MM.1S (cell line): ENCODE data around the gene SLC29A1.

Experiments used
- EZH2phosphoT487 ChIP-seq: fragments of 300-600 bp; sonication (generic); IDR thresholded peaks from 2 replicates; pipeline ENCODE4 v1.6.1; 2018; ENCODE audit warnings: antibody characterized with exemption, low read length
- TF ChIP-seq, protein P1 (sequence below): fragments of 300-600 bp; sonication (generic); IDR thresholded peaks from 2 replicates; pipeline ENCODE4 v1.5.1; 2016; ENCODE audit warnings: antibody characterized with exemption, low read length, mixed read lengths

DNA sequence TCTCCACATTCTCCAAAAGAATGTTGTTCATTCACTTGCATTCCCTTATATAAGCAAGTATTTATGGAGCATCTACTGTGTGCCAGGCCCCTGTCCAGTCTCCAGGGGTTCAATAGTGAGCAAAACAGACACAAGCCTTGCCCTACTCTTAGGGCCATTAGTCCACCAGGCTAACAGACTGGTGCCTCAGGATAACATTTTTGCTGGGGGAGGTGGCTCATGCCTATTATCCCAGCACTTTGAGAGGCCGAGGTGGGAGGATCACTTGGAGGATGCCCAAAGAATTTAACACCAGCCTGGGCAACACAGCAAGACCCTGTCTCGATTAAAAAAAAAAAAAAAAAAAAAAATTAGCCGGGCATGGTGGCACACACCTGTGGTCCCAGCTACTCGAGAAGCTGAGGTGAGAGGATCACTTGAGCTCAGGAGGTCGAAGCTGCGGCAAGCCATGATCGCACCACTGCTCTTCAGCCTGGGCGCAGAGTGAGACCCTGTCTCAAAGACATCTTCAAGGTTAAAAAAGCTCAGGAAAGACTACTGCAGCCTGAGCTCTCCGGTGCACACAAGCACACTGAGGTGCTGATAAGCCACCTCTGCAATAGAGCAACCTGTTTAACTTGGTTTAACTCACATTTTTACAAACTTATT is 44.8 kb upstream of the SLC29A1 start:
- TF ChIP-seq, protein P1, sequence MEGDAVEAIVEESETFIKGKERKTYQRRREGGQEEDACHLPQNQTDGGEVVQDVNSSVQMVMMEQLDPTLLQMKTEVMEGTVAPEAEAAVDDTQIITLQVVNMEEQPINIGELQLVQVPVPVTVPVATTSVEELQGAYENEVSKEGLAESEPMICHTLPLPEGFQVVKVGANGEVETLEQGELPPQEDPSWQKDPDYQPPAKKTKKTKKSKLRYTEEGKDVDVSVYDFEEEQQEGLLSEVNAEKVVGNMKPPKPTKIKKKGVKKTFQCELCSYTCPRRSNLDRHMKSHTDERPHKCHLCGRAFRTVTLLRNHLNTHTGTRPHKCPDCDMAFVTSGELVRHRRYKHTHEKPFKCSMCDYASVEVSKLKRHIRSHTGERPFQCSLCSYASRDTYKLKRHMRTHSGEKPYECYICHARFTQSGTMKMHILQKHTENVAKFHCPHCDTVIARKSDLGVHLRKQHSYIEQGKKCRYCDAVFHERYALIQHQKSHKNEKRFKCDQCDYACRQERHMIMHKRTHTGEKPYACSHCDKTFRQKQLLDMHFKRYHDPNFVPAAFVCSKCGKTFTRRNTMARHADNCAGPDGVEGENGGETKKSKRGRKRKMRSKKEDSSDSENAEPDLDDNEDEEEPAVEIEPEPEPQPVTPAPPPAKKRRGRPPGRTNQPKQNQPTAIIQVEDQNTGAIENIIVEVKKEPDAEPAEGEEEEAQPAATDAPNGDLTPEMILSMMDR, result no peak
- TF ChIP-seq EZH2phosphoT487, result no peak
